PFSK-1 (cell line): ENCODE measurements around the gene GHDC.

ENCODE experiments used
- FOXP2 ChIP-seq: optimal IDR thresholded peaks from 2 replicates; pipeline ENCODE3; 2011; ENCODE audit warnings: borderline replicate concordance, control low read depth, inconsistent platforms; ENCODE audit not compliant: insufficient read depth; ENCODE audit errors: extremely low read length, extremely low read depth
- POLR2AphosphoS5 ChIP-seq: IDR thresholded peaks from 2 replicates; pipeline ENCODE4 v1.6.1; 2012; ENCODE audit warnings: low read depth, mild to moderate bottlenecking, control low read depth, low read length, moderate library complexity
- SIN3A ChIP-seq: IDR thresholded peaks from 2 replicates; pipeline ENCODE4 v1.6.1; 2012; ENCODE audit warnings: mild to moderate bottlenecking, low read length, moderate library complexity, borderline replicate concordance; ENCODE audit not compliant: insufficient read depth
- TAF1 ChIP-seq: IDR thresholded peaks from 2 replicates; pipeline ENCODE4 v1.6.1; 2012; ENCODE audit warnings: low read length, control low read depth, borderline replicate concordance; ENCODE audit not compliant: insufficient read depth
- TF ChIP-seq, protein P1 (sequence below), 2 experiments: IDR thresholded peaks; 2 replicates each; pipeline versions ENCODE4 v1.6.1 to v1.8.0; 2011 to 2012; ENCODE audit warnings: low read depth in 2 of 2, low read length in 2 of 2, control low read depth in 1 of 2, inconsistent platforms in 1 of 2, mild to moderate bottlenecking in 1 of 2, moderate library complexity in 1 of 2; ENCODE audit not compliant: insufficient read depth in 1 of 2

DNA sequence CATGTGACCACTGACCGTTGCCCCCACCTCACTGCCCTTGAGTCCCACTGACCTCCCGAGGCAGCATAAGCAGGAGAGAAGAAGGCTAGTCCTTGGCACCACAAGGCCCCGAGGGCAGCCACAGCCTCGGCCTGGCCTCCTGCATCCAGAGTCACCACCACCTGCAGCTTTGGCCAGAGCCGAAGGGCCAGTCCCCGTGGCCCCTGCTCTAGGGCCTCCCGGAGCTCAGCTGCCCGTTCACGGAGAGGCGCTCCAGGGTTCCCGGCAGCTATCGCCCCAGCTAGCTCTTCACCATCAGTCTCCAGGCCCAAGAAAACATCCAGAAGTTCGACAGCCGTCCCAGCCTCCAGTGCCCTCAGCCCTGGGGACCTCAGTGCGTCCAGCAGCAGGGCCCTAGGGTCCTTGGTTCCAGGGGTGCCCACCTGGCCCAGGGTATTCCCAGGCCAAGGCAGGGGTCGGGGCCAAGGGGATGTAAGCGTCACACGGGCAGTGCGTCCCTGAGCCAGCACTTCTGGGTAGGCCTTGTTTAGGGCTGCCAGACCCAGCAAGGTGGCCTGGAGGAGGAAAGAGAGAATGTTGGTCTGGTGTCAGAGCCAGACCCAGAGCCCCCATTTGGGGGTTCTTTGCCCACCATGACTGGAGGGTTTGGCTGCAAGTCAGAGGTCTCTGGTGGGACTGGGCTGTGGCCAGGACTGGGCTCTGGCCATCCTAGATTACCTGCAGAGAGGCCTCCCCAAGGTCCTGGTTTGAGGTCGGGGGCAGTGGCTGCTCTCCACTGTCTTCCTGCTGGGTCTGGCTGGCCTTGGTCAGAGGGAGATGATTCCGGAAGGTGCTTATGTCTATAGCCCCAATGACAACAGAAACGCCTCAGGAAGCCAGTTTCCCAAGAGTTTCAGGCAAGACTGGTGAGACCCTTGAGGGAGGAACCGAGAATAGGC lies 1.8 kb downstream of the GHDC start:
- no peak for TF ChIP-seq TAF1
- TF ChIP-seq POLR2AphosphoS5, result no peak
- TF ChIP-seq, protein P1, sequence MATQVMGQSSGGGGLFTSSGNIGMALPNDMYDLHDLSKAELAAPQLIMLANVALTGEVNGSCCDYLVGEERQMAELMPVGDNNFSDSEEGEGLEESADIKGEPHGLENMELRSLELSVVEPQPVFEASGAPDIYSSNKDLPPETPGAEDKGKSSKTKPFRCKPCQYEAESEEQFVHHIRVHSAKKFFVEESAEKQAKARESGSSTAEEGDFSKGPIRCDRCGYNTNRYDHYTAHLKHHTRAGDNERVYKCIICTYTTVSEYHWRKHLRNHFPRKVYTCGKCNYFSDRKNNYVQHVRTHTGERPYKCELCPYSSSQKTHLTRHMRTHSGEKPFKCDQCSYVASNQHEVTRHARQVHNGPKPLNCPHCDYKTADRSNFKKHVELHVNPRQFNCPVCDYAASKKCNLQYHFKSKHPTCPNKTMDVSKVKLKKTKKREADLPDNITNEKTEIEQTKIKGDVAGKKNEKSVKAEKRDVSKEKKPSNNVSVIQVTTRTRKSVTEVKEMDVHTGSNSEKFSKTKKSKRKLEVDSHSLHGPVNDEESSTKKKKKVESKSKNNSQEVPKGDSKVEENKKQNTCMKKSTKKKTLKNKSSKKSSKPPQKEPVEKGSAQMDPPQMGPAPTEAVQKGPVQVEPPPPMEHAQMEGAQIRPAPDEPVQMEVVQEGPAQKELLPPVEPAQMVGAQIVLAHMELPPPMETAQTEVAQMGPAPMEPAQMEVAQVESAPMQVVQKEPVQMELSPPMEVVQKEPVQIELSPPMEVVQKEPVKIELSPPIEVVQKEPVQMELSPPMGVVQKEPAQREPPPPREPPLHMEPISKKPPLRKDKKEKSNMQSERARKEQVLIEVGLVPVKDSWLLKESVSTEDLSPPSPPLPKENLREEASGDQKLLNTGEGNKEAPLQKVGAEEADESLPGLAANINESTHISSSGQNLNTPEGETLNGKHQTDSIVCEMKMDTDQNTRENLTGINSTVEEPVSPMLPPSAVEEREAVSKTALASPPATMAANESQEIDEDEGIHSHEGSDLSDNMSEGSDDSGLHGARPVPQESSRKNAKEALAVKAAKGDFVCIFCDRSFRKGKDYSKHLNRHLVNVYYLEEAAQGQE (IDR thresholded peaks at IDR 0.05; ENCODE audit: insufficient read depth in 1 of 2, low read depth in 2 of 2, low read length in 2 of 2), result no peak
- no peak for TF ChIP-seq SIN3A
- no peak for TF ChIP-seq FOXP2
